Neural progenitor cell (in vitro differentiated cells): ENCODE data around the gene RLN1. TPM values are rescaled to one million over a fixed set of nuclear protein-coding genes. Genes with fewer than 3 reads are reported as not detected.

Experiments
- DNase-seq: peaks from one replicate; pipeline ENCODE4 v3.0.0-alpha.2; 2016; ENCODE audit warnings: low spot score
- H2AFZ ChIP-seq: fragments of 200-600 bp; sonication (generic); replicated peaks from 2 replicates; pipeline ENCODE4 v1.6.1; 2016; ENCODE audit warnings: antibody characterized with exemption
- H3F3A ChIP-seq: fragments of 200-600 bp; sonication (generic); 2 replicates; pipeline ENCODE4 v1.6.1; 2016; ENCODE audit warnings: antibody characterized with exemption, low read depth
- H3K27ac ChIP-seq: fragments of 200-600 bp; sonication (generic); 2 replicates; pipeline ENCODE4 v1.5.1; 2016; ENCODE audit warnings: mild to moderate bottlenecking
- H3K27me3 ChIP-seq: fragments of 200-600 bp; sonication (generic); 2 replicates; pipeline ENCODE4 v1.6.1; 2016; ENCODE audit warnings: mild to moderate bottlenecking, moderate library complexity
- H3K36me3 ChIP-seq: fragments of 200-600 bp; sonication (generic); 2 replicates; pipeline ENCODE4 v1.5.1; 2016
- H3K4me1 ChIP-seq: fragments of 200-600 bp; sonication (generic); 2 replicates; pipeline ENCODE4 v1.6.1; 2016; ENCODE audit warnings: mixed run types
- H3K4me2 ChIP-seq: fragments of 200-600 bp; sonication (generic); 2 replicates; pipeline ENCODE4 v1.6.1; 2016
- H3K4me3 ChIP-seq: fragments of 200-600 bp; sonication (generic); 2 replicates; pipeline ENCODE4 v1.5.1; 2016
- H3K79me2 ChIP-seq: fragments of 200-600 bp; sonication (generic); 2 replicates; pipeline ENCODE4 v1.6.1; 2016; ENCODE audit warnings: low read depth
- H3K9ac ChIP-seq: fragments of 200-600 bp; sonication (generic); 2 replicates; pipeline ENCODE4 v1.6.1; 2016
- H3K9me3 ChIP-seq: fragments of 200-600 bp; sonication (generic); 2 replicates; pipeline ENCODE4 v1.5.1; 2016; ENCODE audit warnings: low read depth
- H4K20me1 ChIP-seq: fragments of 200-600 bp; sonication (generic); 2 replicates; pipeline ENCODE4 v1.6.1; 2016; ENCODE audit warnings: low read depth
- H3K27ac Mint-ChIP-seq: 3 replicates; pipeline ENCODE4 v1.8.0; 2021; ENCODE audit warnings: mixed read lengths
- H3K27me3 Mint-ChIP-seq: 2 replicates; pipeline ENCODE4 v1.8.0; 2022; ENCODE audit warnings: low read depth, mild to moderate bottlenecking, inconsistent platforms, moderate library complexity, mixed read lengths; ENCODE audit not compliant: insufficient read depth
- H3K36me3 Mint-ChIP-seq: 3 replicates; pipeline ENCODE4 v1.8.0; 2021; ENCODE audit warnings: mixed read lengths
- H3K4me1 Mint-ChIP-seq: 3 replicates; pipeline ENCODE4 v1.8.0; 2021; ENCODE audit warnings: mixed read lengths
- H3K4me3 Mint-ChIP-seq: 3 replicates; pipeline ENCODE4 v1.8.0; 2021; ENCODE audit warnings: mild to moderate bottlenecking, moderate library complexity, mixed read lengths
- H3K9me3 Mint-ChIP-seq: 3 replicates; pipeline ENCODE4 v1.8.0; 2020; ENCODE audit warnings: mixed read lengths
- EZH2 ChIP-seq: fragments of 200-600 bp; sonication (generic); IDR thresholded peaks from 2 replicates; pipeline ENCODE4 v1.6.1; 2017; ENCODE audit warnings: antibody characterized with exemption, mild to moderate bottlenecking, moderate library complexity
- EZH2phosphoT487 ChIP-seq: fragments of 200-600 bp; sonication (generic); IDR thresholded peaks from 2 replicates; pipeline ENCODE4 v1.6.1; 2017; ENCODE audit warnings: antibody characterized with exemption
- total RNA-seq: library from RNA; depleted of rRNA; stranded (reverse); fragments of >200 nt; gene quantifications from 2 replicates; pipeline ENCODE4 v1.2.3, GENCODE V29; 2015; ENCODE audit warnings: low replicate concordance
- TF ChIP-seq, protein P1 (sequence below): fragments of 200-600 bp; sonication (generic); IDR thresholded peaks from 2 replicates; pipeline ENCODE4 v1.5.1; 2017; ENCODE audit warnings: antibody characterized with exemption, mild to moderate bottlenecking

Gene RLN1
- total RNA-seq, 1 donor from 2014 or later = 1.5 TPM

- H3K27me3 ChIP-seq = no peaks in the 10 kb centered on the region
- no peaks in the 10 kb centered on the region for H3F3A ChIP-seq
- no peaks in the 10 kb centered on the region for H4K20me1 ChIP-seq
- no peaks in the 10 kb centered on the region for H3K79me2 ChIP-seq
- no peak overlapping the region for H3K4me2 ChIP-seq
- Mint-ChIP-seq H3K27me3 (no peaks in the 10 kb centered on the region), H3K27ac (no peak overlapping the region), H3K4me3 (no peak overlapping the region), H3K36me3 (no peaks in the 10 kb centered on the region), H3K9me3 (no peaks in the 10 kb centered on the region), H3K4me1 (no peaks in the 10 kb centered on the region)
- H3K9me3 ChIP-seq = no peaks in the 10 kb centered on the region
- H2AFZ ChIP-seq = no peak overlapping the region
- H3K9ac ChIP-seq = no peak overlapping the region
- no peak for DNase-seq
- no peaks in the 10 kb centered on the region for H3K4me1 ChIP-seq
- H3K27ac ChIP-seq = no peak overlapping the region
- H3K4me3 ChIP-seq = no peak overlapping the region
- no peaks in the 10 kb centered on the region for H3K36me3 ChIP-seq
- TF ChIP-seq EZH2 (no peak), EZH2phosphoT487 (no peak)
- TF ChIP-seq, protein P1, sequence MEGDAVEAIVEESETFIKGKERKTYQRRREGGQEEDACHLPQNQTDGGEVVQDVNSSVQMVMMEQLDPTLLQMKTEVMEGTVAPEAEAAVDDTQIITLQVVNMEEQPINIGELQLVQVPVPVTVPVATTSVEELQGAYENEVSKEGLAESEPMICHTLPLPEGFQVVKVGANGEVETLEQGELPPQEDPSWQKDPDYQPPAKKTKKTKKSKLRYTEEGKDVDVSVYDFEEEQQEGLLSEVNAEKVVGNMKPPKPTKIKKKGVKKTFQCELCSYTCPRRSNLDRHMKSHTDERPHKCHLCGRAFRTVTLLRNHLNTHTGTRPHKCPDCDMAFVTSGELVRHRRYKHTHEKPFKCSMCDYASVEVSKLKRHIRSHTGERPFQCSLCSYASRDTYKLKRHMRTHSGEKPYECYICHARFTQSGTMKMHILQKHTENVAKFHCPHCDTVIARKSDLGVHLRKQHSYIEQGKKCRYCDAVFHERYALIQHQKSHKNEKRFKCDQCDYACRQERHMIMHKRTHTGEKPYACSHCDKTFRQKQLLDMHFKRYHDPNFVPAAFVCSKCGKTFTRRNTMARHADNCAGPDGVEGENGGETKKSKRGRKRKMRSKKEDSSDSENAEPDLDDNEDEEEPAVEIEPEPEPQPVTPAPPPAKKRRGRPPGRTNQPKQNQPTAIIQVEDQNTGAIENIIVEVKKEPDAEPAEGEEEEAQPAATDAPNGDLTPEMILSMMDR = no peak
These were observed 24.8 kb upstream of the RLN1 start for GRCh38 chr9:5364294-5365024.

DNA sequence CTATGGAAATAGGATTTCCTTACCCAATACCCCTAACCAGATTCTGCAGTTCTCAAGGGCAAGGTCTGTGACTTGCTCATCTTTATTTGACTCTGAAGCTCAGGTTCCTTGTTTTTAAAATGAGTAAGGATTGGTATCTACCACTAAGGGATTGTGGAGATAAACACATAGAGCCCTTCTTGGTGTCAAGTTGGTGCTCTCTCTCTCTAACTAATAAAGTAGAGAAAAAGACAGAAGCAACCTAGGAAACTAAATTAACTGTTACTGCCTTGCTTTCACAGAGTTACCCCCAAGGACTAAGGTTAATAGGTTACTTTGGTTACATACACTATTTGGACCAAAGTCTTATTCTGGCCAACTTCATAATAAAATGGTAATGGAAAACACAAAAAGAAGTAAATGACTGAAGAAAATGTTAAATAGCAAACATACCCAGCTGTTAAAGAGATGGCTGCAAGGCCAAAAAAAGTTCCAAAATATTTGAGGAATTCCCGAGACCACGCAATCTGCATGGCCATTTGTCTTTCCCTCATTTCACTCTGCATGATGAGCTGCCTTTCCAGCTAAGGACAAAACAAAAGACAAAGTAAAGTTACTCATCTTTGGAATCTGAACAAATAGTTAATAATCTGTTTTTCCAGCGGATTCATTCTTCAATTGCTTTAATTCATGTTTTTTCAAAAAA, 21.8 kb upstream of the RLN1 start:
- TF ChIP-seq EZH2 = no peak
- no peak for TF ChIP-seq EZH2phosphoT487
- TF ChIP-seq, protein P1 = no peak
- H3K79me2 ChIP-seq = no peaks in the 10 kb centered on the region

DNA sequence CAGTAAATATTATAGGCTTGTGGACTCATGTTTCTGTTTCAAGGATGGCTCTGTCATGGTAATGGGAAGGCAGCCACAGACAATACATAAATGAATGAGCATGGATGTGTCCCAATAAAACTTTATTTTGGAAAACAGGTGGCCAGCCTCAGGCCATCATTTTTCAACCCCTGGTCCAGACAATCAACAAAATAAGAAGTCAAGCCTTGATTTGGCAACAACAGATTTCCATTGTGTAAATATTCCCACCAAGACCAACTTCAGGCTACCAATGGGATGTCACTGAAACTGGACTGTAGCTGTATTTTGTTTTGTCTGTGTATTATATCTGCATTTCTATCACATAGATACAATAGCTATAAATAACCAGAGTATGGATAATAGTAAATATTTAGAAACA, 20.7 kb upstream of the RLN1 start:
- H3F3A ChIP-seq = no peaks in the 10 kb centered on the region
- no peaks in the 10 kb centered on the region for H3K27me3 ChIP-seq
- no peak overlapping the region for H3K27ac ChIP-seq
- H3K27ac Mint-ChIP-seq = no peak overlapping the region
- no peaks in the 10 kb centered on the region for H3K4me1 ChIP-seq
- no peak for DNase-seq
- no peak overlapping the region for H3K4me2 ChIP-seq
- no peak overlapping the region for H3K4me3 Mint-ChIP-seq
- no peak overlapping the region for H3K9ac ChIP-seq
- H3K36me3 ChIP-seq = no peaks in the 10 kb centered on the region
- no peaks in the 10 kb centered on the region for H3K9me3 ChIP-seq
- H3K4me3 ChIP-seq = no peak overlapping the region
- peaks cover 2% of the 10 kb centered on the region for H3K36me3 Mint-ChIP-seq
- no peaks in the 10 kb centered on the region for H4K20me1 ChIP-seq
- H3K9me3 Mint-ChIP-seq = no peaks in the 10 kb centered on the region
- no peak overlapping the region for H2AFZ ChIP-seq
- H3K79me2 ChIP-seq = no peaks in the 10 kb centered on the region
- TF ChIP-seq EZH2 (no peak), EZH2phosphoT487 (no peak)
- TF ChIP-seq, protein P1 = no peak
- no peaks in the 10 kb centered on the region for H3K4me1 Mint-ChIP-seq
- no peaks in the 10 kb centered on the region for H3K27me3 Mint-ChIP-seq

More for the DNA sequence above, 21.8 kb upstream of the RLN1 start:
- peaks cover 2% of the 10 kb centered on the region for H3K36me3 Mint-ChIP-seq
- no peak overlapping the region for H3K4me3 Mint-ChIP-seq
- Histone ChIP-seq H3K4me2 (no peak overlapping the region), H3K4me3 (no peak overlapping the region), H3K9ac (no peak overlapping the region), H4K20me1 (no peaks in the 10 kb centered on the region), H3F3A (no peaks in the 10 kb centered on the region), H3K27ac (no peak overlapping the region), H3K4me1 (no peaks in the 10 kb centered on the region), H3K36me3 (no peaks in the 10 kb centered on the region), H3K27me3 (no peaks in the 10 kb centered on the region), H2AFZ (no peak overlapping the region), H3K9me3 (no peaks in the 10 kb centered on the region)
- H3K27me3 Mint-ChIP-seq = no peaks in the 10 kb centered on the region
- no peaks in the 10 kb centered on the region for H3K9me3 Mint-ChIP-seq
- DNase-seq = no peak
- H3K4me1 Mint-ChIP-seq = no peaks in the 10 kb centered on the region
- no peak overlapping the region for H3K27ac Mint-ChIP-seq
